GM19193 (cell line): ENCODE measurements around the gene AIMP1.

Experiments used
- POLR2A ChIP-seq: IDR thresholded peaks from 4 replicates; pipeline ENCODE4 v1.6.1; 2011; ENCODE audit not compliant: insufficient read depth, insufficient read length; ENCODE audit errors: extremely low read depth

Gene AIMP1

DNA sequence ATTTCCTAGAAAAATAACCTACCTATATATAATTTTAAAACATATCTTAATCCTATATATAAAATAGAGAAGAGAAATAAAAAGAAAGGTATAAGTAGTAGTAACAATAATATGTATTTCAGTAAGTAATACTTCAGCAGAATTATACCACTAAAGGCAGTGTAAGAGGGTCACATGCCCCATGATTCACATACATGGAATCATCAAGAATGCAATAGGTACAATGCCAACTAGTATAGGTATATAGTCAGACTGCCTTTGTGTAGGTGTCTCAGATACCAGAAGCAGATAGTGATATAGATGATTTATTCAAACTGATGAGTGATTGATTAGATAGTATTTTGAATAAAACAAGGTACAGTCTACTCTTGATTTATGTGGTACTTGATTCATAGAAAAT, 9.4 kb downstream of the AIMP1 start:
- no peak for TF ChIP-seq POLR2A

DNA sequence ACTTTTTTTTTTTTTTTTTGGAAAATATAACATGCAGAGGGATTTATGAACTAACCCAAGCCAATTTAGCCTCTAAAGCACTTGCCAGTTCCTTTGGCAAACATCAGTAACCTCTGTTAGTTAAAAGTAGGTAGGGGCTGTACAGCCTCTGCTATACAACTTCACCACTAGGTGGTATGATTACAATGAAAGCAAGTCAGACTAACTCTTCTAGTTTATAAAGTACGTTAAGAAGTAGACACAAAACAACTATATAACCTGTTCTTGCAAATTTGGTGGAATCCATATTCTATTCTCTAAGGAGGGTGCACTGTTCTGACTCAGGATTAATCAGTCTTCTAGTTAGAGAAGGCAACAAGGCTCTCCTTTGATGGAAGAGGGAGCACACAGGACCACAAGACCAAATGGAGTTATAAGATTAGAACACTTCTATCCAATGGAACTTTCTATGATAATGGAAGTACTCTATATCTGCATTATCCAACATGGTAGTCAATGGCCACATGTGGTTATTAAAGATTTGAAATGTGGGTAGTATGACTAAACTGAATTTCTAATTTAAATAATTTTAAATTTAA, 12.8 kb downstream of the AIMP1 start:
- TF ChIP-seq POLR2A: no peak

DNA sequence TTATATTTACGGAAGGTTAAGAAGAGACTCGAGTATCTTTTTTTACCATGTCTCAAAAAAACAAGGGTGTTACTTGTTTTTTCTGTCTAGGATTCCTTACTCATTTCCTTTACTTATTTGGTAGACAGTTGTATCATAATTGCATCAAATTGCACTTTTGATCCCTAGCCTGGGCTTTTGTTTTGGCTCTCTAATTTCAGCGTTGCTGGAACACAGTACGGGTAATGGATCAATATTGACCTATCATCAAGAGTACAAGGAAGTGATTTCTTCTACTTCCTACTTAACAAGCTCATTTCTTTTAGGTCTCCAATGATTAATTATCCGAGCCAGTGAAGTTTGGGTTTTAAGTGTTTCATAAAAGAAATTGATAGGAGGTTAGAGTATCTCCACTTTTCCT, 16.8 kb downstream of the AIMP1 start:
- TF ChIP-seq POLR2A: no peak

DNA sequence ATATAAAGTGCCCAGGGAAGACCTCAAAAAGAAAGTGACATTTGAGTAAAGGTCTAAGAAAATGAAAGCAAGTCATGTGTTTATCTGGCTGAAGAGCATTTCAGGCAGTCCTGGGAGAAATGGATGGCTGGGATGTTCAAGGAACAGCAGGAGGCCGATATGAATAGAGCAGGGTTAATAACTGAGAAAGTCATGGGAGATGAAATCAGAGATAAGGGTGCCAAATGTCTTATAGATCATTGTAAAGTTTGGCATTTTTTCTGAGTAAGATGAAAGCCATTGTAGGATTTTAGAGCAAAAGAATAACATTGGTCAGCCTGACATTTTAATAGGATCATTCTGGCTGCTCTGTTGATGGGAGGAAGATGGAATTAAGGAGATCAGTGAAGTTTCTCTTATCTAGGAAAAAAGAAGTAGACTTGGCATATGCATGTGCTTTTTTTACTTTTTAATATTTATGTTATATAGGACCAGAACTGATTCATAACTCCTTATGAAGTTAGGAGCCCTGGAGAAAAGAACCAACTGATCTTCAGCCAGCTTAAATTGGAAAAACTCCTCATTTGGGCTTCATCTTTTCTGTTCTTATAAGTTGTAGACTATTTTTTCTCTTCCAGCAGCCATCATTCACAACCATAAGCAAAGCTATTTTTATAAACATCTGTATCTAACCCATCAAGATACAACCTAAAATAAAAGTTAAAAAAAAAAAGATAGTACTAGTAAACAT, 18.6 kb downstream of the AIMP1 start:
- TF ChIP-seq POLR2A: no peak

DNA sequence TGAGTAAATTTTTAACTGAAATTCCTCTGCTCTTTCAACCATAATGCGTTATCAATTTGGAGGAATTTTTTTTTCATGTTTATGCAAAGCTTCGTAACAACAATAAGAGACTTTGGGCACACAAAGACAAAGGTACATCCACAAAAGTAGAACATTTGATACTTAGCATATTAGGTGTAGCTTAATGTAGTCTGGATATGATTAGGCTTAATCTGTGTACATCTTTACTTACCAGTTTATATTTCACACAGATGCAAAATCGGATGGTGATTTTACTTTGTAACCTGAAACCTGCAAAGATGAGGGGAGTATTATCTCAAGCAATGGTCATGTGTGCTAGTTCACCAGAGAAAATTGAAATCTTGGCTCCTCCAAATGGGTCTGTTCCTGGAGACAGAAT, 20.3 kb downstream of the AIMP1 start:
- no peak for TF ChIP-seq POLR2A

DNA sequence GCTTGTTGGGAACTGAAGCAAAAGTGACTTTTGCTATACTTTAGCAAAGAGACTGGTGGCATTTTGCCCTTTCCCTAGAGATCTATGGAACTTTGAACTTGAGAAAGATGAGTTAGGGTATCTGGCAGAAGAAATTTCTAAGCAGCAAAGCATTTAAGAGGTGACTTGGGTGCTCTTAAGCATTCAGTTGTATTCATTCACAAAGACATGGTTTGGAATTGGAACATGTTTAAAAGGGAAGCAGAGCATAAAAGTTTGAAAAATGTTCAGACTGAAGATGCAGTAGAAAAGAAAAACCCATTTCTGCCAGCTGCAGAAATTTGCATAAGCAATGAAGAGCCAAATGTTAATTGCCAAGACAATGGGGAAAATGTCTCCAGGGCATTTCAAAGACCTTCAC, 21.6 kb downstream of the AIMP1 start:
- no peak for TF ChIP-seq POLR2A

DNA sequence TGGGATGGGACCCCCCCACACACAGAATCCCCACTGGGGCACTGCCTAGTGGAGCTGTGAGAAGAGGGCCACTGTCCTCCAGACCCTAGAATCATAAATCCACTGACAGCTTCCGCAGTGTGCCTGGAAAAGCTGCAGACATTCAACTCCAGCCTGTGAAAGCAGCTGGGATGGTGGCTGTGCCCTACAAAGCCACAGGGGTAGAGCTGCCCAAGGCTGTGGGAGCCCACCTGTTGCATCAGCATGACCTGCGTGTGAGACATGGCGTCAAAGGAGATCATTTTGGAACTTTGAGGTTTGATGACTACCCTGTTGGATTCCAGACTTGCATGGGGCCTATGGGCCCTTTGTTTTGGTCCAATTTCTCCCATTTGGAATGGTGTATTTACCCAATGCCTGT, 22.3 kb downstream of the AIMP1 start:
- TF ChIP-seq POLR2A: no peak

DNA sequence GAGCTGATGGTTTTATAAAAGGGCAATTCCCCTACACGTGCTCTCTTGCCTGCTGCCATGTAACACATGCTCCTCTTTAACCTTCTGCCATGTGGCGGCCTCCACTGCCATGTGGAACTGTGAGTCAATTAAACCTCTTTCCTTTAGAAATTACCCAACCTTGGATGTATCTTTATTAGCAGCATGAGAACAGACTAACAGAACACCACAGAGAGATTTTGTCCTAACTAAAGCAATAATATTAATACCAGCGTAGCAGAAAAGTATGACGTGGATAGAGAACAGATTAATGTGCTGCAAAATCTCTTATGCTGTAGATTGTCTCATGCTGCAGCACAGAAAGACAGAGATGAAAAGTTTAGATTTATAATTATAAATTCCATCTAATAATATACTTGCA, 23.1 kb downstream of the AIMP1 start:
- TF ChIP-seq POLR2A: no peak

DNA sequence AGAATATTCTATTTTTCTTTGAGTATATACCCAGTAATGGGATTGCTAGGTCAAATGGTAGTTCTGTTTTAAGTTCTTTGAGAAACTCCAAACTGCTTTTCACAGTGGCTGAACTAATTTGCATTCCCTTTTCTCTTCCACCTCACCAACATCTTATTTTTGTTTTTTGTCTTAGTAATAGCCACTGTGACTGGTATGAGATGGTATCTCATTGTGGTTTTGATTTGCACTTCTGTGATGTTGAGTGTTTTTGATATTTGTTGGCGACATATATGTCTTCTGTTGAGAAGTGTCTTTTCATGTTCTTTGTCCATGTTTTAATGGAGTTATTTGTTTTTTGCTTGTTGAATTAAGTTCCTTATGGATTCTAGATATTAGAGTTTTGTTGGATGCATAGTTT, 24.4 kb downstream of the AIMP1 start:
- TF ChIP-seq POLR2A: no peak

DNA sequence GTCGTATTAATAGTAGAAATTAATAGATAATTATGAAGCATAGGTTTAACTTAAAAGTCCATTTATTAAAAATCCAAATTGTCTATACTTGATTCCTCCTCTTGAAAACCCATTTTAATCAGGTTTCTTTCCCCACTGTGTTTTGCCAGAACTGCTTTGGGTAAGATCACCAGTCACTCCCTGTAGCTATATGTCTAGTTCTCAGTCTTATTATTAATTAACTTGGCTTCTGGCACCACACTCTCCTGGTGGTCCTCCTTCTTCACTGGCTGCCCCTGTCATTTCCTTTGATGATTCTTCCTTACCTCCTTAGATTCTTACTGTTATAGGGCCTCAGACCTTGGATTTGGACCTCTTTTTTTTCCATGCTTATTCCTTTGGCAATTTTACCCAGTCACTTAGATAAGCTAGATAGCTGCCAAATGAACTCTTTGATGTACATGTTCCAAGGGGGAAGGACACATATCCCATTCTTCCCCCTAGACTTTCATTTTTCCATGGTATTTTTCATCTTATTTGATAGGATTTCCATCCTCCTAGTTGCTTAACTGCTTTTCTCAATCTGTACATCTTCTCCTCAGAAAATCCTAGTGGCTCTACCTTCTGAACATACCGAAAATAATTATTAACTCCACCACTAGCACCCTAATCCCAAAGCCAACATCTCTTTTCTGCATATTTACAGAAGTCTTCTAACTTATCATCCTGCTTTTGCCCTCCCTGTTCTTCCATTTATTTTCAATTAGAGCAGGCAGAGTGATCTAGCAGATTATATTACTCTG, 27.7 kb downstream of the AIMP1 start:
- no peak for TF ChIP-seq POLR2A

DNA sequence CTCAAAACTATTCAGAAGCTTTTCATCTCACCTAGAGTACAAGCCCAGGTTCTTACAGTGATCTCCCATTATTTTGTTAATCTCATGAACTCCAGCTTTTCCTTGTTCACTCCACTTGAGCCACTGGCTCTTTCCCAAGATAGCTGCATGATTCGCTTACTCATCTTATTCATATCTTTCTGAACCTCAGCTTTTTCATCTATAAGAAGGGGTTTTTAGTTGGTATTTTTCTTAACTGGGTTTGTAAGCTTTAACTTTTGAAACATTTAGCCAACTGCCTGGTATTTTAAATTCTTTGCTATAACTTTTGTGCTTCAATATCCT, 28.3 kb downstream of the AIMP1 start:
- TF ChIP-seq POLR2A: no peak

DNA sequence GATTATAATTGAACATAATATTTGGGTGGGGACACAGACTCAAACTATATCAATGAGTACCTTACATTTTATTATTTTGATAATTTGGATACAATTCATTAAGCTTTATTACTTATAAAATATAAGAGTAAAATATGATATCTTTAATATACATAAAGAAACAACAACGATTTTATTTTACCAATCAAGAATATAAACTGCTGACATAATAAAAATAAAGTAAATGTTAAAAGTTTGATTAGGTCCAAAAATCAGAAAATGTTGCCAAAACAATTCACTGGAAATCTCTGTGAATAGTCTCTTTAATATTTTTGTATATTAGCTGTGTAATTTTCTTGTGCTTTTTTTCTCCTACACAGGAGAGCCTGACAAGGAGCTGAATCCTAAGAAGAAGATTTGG, 30.8 kb downstream of the AIMP1 start:
- TF ChIP-seq POLR2A: no peak

DNA sequence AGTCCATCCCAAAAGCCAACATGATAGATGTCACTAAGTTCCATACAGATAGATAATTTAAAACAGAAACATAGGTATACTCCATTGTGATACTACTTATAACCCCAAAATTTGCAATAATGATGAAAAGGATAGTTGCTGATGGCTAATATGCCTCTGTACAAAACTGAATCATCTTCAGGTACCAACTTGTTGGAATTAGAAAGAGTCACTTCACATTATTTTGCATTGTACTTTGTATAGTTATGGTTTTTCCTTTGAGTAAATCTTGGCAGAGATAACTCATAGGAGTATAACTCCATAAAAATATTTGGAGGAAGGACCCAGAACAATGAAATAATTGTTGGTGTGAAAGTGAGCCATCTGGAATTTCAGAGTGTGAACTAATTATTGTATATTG, 34.7 kb downstream of the AIMP1 start:
- TF ChIP-seq POLR2A: no peak

DNA sequence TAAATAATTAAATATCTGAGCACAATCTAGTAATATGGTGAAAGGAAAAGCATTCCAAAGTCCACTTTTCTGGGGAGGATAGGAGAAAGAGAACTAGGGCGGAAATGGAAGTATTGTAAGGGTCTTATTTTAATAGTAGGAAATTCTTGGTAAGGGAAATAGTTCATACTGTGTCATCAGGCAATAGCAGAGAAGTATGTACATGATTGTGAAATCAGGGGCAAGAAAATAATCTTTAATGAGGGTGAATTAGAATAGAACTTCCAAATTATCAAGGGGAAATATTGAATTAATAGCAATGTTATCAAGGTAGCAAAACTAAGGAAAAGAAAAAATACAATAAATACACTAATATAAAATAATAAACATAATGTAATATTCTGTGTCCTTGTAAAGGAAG, 37.4 kb downstream of the AIMP1 start:
- no peak for TF ChIP-seq POLR2A

DNA sequence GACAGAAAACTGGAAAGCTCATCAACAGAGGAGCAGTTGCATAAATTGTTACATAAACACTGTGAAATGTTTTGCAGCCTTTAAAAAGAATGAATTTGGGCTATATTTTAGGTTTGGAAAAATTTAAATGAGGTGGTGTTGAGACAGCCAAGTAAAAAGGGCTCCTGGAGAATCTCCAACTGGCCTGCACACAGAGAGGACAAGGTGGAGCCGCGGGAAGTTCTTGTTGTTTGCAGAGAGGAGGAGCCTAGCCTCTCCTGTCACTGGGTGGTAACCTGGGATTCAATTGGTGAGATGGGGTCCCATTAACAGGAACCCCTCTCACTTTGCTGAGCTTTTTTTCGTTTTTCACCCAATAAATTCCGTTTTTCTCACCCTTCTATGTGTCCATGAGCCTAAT, 38.8 kb downstream of the AIMP1 start:
- TF ChIP-seq POLR2A: no peak

DNA sequence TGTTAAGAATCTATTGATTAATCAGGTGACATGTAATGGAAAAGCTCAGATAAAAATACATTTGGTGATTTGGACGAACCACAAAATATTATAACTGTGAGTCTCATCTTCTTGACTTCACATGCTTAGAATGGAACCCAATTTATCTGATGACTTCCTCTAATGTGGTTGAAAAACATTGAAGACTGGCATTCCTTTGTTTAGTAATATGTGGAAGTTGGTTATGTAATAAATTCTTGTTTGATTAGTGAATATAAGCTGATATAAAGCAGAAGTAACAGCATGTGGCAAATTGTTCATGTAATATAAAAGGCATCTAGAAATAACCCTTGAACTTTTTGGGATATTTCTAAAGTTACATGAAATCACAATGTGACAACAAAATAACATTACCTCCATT, 42.5 kb downstream of the AIMP1 start:
- TF ChIP-seq POLR2A: no peak
